ENCODE measurements around the gene EZH2.

Gene EZH2

GRCh38 chr7:148884049-148884298, at the start of gene EZH2:
TSS of gene EZH2 (minus strand) at chr7:148884291. CDS start at chr7:148847298, 36,993 bp downstream.
- DNase-seq: peak in 1 of 14 donors; percentile 63

- DNase-seq: no peak
Observed at GRCh38 chr7:148931470-148931869, 47.4 kb upstream of the EZH2 start.

- DNase-seq: no peak
Observed at GRCh38 chr7:148930335-148930734, 46.2 kb upstream of the EZH2 start.

- DNase-seq: no peak
Observed at GRCh38 chr7:148929176-148929575, 45.1 kb upstream of the EZH2 start.

- no peak for DNase-seq
Observed at GRCh38 chr7:148927123-148928045, 43.3 kb upstream of the EZH2 start.

- no peak for DNase-seq
Observed at GRCh38 chr7:148925836-148926235, 41.7 kb upstream of the EZH2 start.

- no peak for DNase-seq
Observed at GRCh38 chr7:148924011-148924410, 39.9 kb upstream of the EZH2 start.

GRCh38 chr7:148921806-148922205, 37.7 kb upstream of the EZH2 start:
- peak in 1 of 14 donors; percentile 30 for DNase-seq

GRCh38 chr7:148921189-148921588, 37.1 kb upstream of the EZH2 start:
- no peak for DNase-seq

- DNase-seq: no peak
Observed at GRCh38 chr7:148919859-148920258, 35.8 kb upstream of the EZH2 start.

- DNase-seq: no peak
Observed at GRCh38 chr7:148918058-148918596, 34.0 kb upstream of the EZH2 start.

- DNase-seq: no peak
Observed at GRCh38 chr7:148916186-148916585, 32.1 kb upstream of the EZH2 start.

- DNase-seq: no peak
Observed at GRCh38 chr7:148915211-148915610, 31.1 kb upstream of the EZH2 start.

- no peak for DNase-seq
Observed at GRCh38 chr7:148914208-148914777, 30.2 kb upstream of the EZH2 start.

GRCh38 chr7:148912758-148913541, 28.9 kb upstream of the EZH2 start:
- DNase-seq: no peak

- no peak for DNase-seq
Observed at GRCh38 chr7:148912151-148912550, 28.1 kb upstream of the EZH2 start.

GRCh38 chr7:148911626-148912025, 27.5 kb upstream of the EZH2 start:
- no peak for DNase-seq

GRCh38 chr7:148909568-148909967, 25.5 kb upstream of the EZH2 start:
- no peak for DNase-seq

GRCh38 chr7:148906707-148907498, 22.8 kb upstream of the EZH2 start:
- DNase-seq: no peak

GRCh38 chr7:148905093-148905666, 21.1 kb upstream of the EZH2 start:
- DNase-seq: no peak

GRCh38 chr7:148903504-148903903, 19.4 kb upstream of the EZH2 start:
- DNase-seq: no peak

GRCh38 chr7:148901178-148901577, 17.1 kb upstream of the EZH2 start:
- DNase-seq: no peak

All from C1 segment of cervical spinal cord (tissue), 14 donors.